IPS-18c (cell line): ENCODE results near the gene HELZ.
"Not testable (repeated sequence)": the region's sequence is repeated elsewhere in the genome, so short reads cannot be mapped to it uniquely, and the experiment has no call there.

ENCODE experiments used
- H3K4me3 ChIP-seq: 2 replicates; pipeline ENCODE4 v1.7.0; 2013; ENCODE audit warnings: low read depth, mild to moderate bottlenecking, low read length, moderate library complexity; ENCODE audit not compliant: insufficient read depth
- H3K9me3 ChIP-seq: one replicate; pipeline ENCODE4 v1.6.1; 2013; ENCODE audit warnings: mild to moderate bottlenecking, low read length, moderate library complexity; ENCODE audit not compliant: control insufficient read depth, insufficient read depth

The HELZ gene

DNA sequence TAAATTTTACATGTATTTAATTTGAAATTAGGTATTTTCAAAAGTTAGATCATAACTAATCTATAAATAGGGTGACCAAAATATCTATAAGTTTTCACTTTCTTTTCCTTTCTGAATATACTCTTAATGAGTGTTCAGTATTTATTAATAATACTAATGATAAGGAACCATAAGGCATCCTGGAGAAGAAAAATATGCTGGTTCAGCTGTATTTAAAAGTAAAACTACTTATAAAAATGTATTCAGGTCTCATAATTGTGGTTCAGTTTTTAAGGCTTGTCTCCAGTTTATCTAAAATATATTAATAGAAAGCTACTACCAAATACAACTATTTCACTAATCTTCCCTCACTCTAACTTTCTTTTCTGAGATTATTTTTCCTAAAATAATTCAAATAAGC lies 67.3 kb downstream of the HELZ start:
- no peak overlapping the region for H3K4me3 ChIP-seq
- no peaks in the 10 kb centered on the region for H3K9me3 ChIP-seq

DNA sequence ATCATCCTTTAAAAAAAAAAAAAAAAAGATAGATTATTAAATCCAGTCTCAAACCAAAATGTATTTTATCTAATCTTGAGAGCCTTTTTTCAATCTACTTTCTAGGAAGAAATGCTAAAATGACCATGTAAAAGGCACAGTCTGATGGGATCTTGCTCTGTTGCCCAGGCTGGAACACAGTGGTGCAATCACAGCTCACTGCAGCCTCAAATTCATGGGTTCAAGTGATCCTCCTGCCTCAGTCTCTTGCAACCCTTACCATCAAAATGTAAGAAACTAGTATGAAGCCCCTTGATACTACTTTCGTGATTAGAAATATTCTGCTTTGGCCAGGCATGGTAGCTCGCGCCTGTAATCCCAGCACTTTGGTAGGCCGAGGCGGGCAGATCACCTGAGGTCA lies 70.8 kb downstream of the HELZ start:
- Histone ChIP-seq H3K9me3 (no peaks in the 10 kb centered on the region), H3K4me3 (no peak overlapping the region)

DNA sequence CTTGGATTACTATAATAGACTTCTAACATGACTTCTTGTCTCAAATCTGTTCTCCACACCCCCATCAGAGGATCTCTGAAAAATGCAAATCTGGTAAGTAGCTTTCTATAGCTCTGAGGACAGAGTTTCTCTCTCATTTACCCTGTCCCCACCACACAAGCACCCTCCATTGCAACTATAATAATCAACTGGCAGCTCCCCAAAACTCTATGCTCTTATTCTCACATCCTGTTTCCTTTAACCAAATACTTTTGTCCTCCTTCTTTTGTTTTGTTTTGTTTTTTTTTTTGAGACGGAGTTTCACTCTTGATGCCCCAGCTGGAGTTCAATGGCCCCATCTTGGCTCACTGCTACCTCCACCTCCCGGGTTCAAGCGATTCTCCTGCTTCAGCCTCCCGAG lies 73.4 kb downstream of the HELZ start:
- Histone ChIP-seq H3K4me3 (no peak overlapping the region), H3K9me3 (no peaks in the 10 kb centered on the region)

DNA sequence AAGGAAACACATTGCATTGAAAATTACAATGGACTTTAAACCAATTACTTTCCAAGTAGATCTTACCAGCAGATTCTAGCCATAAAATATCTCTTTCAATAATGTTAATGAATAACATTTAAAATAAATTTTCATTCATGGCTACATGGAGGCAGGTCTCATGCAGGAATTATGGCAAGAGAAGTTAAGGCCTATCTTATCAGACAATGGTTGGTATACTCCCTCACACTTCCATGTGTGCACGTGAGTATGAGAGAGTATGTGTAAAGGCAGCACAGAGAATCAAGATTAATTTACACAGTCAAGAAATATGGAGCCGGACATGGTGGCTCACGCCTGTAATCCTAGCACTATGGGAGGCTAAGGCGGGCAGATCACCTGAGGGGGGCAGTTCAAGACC lies 76.5 kb downstream of the HELZ start:
- H3K9me3 ChIP-seq: no peaks in the 10 kb centered on the region
- H3K4me3 ChIP-seq: no peak overlapping the region

DNA sequence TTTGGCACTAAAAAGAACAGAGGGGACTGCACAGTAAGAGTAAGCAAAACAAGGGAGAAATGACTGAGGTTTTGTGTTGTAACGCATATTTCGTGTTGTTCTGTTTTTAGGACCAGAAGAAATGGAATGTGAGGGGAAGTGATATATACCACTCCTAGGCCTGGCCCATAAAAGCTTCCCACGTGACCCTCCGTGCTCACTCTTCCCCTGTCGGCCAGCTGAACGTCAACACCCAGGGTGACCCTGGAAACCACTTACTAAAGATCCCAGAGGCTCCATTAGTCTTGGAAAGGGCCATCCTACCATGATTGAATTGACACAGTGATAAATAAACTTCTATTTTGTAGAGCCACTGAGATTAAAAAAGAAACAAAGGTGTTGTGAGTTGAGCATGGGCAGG lies 79.8 kb downstream of the HELZ start:
- no peak overlapping the region for H3K4me3 ChIP-seq

DNA sequence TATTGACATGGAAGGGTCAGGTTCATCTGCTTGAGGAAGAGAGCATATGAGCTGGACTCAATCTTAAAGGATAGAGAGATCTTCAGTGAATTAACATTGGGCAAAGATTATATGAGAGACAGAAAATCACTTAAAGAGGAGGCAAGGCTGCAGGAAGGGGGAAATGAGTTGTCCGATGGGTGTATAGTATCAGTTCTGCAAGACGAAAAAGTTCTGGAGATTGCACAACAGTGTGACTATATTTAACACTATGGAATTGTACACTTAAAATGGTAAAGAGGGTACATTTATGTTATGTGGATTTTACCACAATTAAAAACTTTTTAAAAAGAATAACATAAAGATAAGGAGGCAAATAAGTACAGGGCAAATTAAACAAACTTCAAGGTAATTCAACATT lies 80.7 kb downstream of the HELZ start:
- Histone ChIP-seq H3K9me3 (no peaks in the 10 kb centered on the region), H3K4me3 (no peak overlapping the region)

More for the DNA sequence above, 79.8 kb downstream of the HELZ start:
- no peaks in the 10 kb centered on the region for H3K9me3 ChIP-seq

DNA sequence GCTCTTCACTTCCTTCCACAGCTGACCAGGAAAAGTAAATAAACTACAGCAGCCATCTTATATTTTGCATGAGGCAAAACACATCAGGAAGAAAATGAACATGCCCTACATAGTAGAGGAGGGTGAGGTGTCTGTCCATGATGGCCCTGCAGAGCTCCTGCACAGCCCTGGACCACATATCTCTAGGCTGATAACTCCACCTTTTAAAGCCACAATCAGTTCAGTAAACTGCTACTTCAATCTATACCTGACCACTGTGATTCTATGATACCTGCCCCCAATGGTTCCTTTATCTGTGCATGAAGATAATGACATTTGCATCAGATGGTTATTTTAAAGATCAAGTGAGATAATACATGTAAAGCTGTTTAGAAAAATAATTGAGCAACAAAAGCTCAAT lies 82.2 kb downstream of the HELZ start:
- no peak overlapping the region for H3K4me3 ChIP-seq
- no peaks in the 10 kb centered on the region for H3K9me3 ChIP-seq

DNA sequence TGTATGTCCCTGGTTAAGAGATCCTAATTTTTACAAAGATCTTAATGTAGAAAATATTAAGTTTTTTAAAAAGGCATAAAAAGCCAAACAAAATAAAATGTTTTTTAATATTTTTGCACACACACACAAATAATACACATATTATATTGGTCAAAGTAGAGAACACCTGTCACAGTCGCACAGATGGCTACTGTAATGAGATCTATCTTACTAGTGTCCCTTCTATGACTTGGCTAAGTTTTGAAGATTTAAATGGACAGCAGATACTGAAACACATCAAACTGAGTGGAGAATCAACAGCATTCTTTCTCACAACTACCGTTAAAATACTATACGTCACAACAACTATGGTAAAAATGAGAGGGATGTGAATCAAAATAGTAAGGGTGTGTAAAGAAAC lies 83.4 kb downstream of the HELZ start:
- H3K4me3 ChIP-seq: no peak overlapping the region
- no peaks in the 10 kb centered on the region for H3K9me3 ChIP-seq

DNA sequence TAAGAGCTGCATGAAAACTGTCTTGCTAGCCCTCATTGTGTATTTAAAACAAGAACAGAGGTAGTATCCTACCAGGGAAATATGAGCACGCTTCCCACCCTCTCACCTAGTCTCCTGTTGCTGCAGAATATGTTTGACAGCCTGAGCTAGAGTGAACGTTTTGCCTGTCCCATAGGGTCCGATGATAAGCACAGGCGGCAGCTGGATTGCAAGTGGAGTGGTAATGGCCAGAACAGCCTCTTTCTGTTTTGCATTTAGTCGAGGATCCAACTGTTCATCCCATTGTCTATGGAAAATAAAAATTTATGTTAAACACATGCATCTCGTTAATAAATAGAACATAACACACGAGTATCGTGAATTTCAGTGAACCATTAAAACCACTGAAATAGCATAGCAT lies 84.2 kb downstream of the HELZ start:
- H3K4me3 ChIP-seq: no peak overlapping the region
- H3K9me3 ChIP-seq: no peaks in the 10 kb centered on the region

DNA sequence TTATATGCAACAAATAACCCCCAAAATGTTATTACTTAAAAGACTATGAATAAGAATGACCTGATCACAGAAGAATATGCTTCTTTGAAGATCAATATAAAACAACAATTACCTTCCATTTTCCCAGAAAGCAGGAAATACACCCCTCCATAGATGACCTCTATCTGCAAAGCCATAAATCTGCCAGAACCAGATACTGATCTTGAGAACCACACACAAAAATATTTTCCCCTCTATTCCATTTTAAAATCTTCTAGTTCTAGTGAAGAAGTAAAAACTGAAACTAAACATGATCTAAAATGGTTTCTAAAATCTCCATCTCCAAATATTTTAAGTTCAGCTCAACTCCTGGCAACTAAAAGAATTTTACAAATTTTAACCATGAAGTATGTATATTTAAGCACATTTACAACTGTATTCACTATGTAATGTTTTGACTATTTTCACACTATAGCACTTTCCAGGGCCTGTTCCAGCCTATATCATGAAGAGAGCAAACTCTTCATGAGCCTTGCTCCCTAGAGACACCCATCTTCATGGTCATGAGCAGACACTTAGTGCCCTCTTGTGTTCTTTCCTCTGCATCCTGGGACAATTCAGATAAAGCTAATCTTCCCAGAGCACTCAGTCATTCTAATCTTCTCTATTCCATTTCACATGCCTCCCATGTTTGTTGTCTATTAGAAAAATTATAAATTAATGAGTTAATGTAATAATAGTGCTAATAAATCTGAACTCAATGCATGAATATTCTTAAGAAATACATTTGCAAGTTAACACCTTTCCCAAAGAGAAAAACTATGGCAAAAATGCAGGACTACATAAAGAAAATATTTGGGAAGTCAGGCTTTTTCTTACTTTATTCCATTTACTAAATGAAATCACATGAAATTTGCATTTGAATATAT lies 87.0 kb downstream of the HELZ start:
- Histone ChIP-seq H3K9me3 (no peaks in the 10 kb centered on the region), H3K4me3 (no peak overlapping the region)

DNA sequence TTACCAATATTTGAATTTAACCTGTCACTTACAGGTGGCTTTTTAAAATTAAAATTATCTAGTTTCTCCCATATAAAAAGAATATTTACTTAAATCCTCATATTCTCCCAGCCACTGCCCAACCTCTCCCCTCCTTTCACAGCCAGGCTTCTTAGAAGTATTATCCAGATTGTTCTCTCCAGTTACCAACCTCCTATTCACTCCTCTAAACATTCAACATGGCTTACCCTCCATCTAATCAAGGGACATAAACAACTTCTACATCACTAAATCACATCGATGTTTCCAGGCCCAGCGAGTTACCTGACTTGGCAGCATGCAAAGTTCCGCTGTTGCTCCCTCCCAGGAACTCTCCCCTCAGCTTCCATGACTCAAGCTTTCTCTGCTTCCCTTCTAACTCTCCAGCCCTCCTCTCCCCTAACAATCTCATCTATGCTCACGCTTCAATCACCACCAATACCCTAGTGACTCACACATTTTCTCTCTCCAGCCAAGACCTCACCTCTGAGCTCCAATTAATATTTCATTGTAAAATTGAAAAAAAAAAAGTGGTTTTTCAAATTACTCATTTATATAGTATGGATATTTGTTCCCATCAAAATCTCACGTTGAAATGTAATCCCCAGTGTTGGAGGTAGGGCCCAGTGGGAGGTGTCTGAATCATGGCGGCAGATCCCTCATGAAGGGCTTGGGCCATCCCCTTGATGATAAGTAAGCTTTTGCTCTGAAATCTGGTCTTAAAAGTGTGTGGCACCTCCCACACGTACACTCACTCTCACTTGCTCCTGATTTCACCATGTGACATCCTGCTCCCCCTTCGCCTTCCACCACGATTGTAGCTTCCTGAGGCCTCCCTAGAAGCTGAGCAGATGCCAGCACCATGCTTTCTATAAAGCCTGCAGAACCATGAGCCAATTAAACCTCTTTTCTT lies 88.5 kb downstream of the HELZ start:
- no peak overlapping the region for H3K4me3 ChIP-seq
- H3K9me3 ChIP-seq: no peaks in the 10 kb centered on the region

DNA sequence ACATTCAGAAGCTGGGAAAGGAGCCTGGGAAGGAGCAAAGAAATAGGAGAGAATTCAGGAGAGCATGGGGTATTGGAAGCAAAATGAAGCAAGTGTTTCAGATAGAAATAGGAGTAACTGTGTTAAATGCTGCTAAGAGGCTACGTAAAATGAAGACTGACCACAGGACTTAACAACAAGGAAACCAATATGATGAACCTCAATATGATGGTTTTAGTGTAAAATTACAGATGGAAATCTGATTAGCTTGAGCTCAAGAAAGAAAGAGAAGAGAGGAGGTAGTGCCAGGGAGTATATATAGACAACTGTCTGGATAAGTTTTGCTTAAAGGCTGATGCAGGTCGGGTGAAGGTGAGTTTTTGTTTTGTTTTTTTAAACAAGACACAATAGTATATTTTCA lies 92.2 kb downstream of the HELZ start:
- no peaks in the 10 kb centered on the region for H3K9me3 ChIP-seq
- H3K4me3 ChIP-seq: no peak overlapping the region

DNA sequence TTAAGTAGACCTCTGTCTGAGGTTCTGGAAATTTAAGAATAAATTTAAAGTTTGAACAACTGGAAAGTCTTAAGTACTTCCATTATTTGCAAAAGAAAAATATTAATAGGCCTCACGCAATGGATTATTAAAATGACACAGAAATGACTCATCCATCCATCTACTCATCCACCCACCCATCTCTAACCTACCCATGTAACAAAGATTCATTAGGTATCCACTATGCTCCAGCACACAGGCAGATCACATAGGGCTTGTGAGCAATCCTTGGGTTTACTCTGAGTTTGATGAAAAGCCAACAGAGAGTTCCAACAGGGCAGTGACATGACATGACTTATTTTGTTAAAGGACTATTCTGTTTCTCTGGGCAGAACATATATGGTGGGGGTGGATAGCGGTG lies 93.3 kb downstream of the HELZ start:
- Histone ChIP-seq H3K4me3 (no peak overlapping the region), H3K9me3 (no peaks in the 10 kb centered on the region)

DNA sequence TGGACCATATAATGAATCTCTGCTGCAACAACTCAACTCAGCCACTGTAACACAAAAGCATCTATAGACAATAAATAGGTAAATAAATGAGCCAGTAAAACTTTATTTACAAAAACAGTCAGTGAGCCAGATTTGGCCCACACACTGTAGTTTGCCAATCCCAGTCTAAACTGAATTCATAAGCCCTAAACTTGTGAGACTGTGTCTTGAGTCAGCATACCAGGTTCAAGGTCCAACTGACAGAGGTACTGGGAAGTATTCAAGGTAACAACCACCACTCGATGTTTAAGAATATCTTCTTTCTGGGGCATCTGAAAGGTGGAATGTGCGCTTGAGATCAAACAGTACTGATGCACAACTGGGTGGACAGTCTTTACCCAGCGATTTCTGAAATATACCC lies 94.2 kb downstream of the HELZ start:
- Histone ChIP-seq H3K9me3 (no peaks in the 10 kb centered on the region), H3K4me3 (no peak overlapping the region)

DNA sequence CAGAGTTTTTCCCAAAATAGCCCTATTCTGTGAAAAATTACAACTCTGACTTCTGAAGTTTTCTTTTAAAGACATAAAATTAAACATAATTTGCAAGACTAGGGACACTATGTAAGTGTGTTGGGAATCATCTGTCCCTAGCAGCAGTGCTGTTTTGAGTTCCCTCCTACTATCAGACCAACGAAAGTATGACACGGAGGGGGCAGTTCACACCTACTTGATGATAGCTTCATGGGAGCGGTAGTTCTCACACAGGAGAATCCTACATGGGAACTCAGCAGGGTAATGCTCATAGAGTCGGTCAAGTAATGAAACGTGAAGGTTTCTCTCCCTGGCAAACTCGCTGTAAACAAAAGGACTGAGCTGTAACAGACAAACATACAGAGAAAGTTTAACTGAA lies 96.6 kb downstream of the HELZ start:
- no peak overlapping the region for H3K4me3 ChIP-seq
- H3K9me3 ChIP-seq: no peaks in the 10 kb centered on the region

DNA sequence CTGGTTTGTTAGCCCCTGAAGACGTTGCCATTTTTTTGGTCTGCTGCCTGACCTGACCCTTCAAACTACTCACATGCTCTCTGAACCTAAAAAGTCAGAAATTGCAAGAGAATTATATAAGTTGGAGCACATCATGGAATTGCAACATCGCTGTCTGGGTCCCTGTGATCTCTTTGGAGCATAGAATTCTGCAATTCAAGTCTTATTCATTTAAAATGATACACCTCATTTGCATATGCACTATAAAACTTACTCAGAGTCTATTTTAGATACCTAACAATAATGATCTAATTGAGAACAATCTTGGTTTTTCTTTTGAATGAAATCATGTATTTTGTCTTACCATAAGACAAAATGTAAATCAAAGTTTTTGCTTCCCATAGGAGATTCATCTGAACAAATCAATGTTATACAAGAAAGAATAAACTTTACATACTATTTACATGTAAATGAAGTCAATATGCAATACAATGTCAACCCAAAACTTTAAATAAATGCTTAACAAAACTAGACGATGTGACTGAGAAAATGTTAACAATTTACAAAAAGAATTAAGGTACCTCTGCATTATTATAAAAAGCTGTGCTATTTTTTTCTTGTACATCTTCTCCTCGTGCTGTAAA lies 99.7 kb downstream of the HELZ start:
- no peaks in the 10 kb centered on the region for H3K9me3 ChIP-seq

DNA sequence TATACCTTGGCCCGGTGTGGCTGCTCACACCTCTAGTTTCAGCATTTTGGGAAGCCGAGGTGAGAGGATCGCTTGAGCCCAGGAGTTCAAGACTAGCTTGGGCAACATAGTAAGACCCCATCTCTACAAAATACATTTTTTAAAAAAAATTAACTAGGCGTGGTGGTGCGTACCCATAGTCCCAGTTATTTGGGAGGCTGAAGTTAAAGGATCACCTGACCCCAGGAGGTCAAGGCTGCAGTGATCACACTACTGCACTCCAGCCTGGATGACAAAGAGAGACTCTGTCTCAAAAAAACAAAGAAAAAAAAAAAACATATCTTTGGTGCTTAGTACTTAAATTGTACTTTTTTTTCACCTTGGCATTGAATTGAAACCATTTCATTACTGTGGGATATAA lies 101.7 kb downstream of the HELZ start:
- Histone ChIP-seq H3K9me3 (no peaks in the 10 kb centered on the region), H3K4me3 (no peak overlapping the region)

More for the DNA sequence above, 99.7 kb downstream of the HELZ start:
- no peak overlapping the region for H3K4me3 ChIP-seq

DNA sequence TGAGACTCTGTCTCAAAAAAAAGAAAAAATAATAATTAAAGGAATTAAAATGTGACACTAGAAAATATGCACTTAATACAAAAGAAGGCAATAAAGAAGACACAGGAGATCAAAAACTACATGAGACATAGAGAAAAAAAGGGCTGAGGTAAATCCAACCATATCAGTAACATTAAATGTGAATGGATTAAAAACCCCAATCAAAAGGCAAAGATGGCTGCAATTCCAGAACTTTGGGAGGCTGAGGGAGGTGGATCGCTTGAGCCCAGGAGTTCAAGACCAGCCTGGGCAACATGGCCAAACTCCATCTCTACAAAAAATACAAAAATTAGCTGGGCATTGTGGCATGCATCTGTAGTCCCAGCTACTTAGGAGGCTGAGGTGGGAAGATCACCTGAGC lies 103.0 kb downstream of the HELZ start:
- H3K4me3 ChIP-seq, H3K9me3 ChIP-seq: not testable (repeated sequence)
